Measurements from ENCODE around the gene HCK. TPM values are rescaled to one million over a fixed set of nuclear protein-coding genes. Genes with fewer than 3 reads are reported as not detected.
A peak's percentile ranks its signal among the peaks of the same experiment; 100 is the strongest.

The HCK gene
- total RNA-seq, 1 donor from 2014 or later = not detected

DNA sequence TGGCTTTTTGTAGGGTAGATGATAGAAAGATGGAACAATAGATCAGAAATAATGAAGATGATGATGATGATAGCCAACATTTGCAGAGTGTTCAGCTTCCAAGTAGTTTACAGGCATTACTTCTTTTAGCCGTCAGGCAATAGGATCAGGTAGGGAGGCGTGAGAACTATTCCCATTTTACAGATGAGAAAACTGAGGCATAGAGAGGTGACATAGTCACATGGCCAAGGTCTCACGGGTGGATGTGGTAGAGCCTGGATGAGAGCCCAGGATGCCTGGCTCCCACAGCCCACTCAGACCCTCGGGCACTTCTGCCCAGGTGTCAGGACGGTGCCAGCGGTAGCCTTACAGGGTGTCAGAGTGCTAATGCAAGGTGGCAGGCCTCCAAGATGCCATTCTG, 31.4 kb downstream of the HCK start:
- peaks cover 46% of the 10 kb centered on the region for H3K27me3 Mint-ChIP-seq
- no peak overlapping the region for H3K27ac Mint-ChIP-seq
- no peak overlapping the region for H3K4me3 Mint-ChIP-seq (ENCODE audit: low read depth)
- no peaks in the 10 kb centered on the region for H3K4me1 Mint-ChIP-seq (ENCODE audit: low read depth)
- no peaks in the 10 kb centered on the region for H3K36me3 Mint-ChIP-seq (ENCODE audit: insufficient read depth)
- TF ChIP-seq, protein P1, sequence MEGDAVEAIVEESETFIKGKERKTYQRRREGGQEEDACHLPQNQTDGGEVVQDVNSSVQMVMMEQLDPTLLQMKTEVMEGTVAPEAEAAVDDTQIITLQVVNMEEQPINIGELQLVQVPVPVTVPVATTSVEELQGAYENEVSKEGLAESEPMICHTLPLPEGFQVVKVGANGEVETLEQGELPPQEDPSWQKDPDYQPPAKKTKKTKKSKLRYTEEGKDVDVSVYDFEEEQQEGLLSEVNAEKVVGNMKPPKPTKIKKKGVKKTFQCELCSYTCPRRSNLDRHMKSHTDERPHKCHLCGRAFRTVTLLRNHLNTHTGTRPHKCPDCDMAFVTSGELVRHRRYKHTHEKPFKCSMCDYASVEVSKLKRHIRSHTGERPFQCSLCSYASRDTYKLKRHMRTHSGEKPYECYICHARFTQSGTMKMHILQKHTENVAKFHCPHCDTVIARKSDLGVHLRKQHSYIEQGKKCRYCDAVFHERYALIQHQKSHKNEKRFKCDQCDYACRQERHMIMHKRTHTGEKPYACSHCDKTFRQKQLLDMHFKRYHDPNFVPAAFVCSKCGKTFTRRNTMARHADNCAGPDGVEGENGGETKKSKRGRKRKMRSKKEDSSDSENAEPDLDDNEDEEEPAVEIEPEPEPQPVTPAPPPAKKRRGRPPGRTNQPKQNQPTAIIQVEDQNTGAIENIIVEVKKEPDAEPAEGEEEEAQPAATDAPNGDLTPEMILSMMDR (IDR thresholded peaks at IDR 0.05; ENCODE audit: unreplicated experiment) = no peak
- no peak for DNase-seq (ENCODE audit: low spot score, unreplicated experiment)
- H3K9me3 Mint-ChIP-seq (ENCODE audit: low read depth) = no peaks in the 10 kb centered on the region

DNA sequence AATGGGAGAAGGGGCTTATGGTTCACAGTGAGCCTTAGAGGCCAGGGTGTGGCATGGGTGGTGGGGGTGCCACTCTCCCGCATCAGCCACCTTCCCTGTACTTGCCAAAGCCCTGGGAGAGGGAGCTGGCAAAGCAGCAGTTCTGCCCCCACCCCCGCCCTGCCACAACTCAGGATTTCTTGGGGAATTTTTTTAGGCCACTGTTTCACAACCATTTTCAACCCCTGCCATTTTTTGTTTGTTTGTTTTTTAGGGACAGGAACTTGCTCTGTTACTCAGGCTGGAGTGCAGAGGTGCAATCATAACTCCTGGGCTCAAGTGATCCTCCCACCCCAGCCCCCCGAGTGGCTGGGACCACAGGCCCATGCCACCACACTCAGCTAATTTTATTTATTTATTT, 35.0 kb downstream of the HCK start:
- TF ChIP-seq, protein P1 (IDR thresholded peaks at IDR 0.05; ENCODE audit: unreplicated experiment) = no peak
- H3K36me3 Mint-ChIP-seq (ENCODE audit: insufficient read depth) = no peaks in the 10 kb centered on the region
- peaks cover 25% of the 10 kb centered on the region for H3K27me3 Mint-ChIP-seq
- no peaks in the 10 kb centered on the region for H3K9me3 Mint-ChIP-seq (ENCODE audit: low read depth)
- peaks cover 1% of the 10 kb centered on the region for H3K4me1 Mint-ChIP-seq (ENCODE audit: low read depth)
- H3K4me3 Mint-ChIP-seq (ENCODE audit: low read depth) = no peak overlapping the region
- no peak overlapping the region for H3K27ac Mint-ChIP-seq
- DNase-seq (ENCODE audit: low spot score, unreplicated experiment) = no peak

DNA sequence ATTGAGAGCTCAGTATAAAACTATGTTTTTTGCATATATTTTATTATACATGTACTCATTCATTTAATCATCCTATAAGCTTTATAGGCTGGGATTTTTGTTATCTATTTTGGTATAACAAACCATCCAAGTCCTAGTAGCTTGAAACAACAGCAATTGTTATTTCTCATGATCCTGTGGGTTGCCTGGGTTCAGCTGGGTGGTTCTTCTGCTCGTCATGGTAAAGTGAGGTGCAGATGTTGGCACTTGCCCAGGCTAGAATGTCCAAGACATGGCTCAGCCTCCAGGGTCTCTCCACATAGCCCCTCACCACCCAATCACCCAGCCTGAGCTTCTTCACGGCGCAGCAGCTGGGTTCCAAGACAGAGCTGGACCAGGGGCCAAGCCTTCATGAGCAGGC, 36.7 kb downstream of the HCK start:
- Mint-ChIP-seq H3K36me3 (ENCODE audit: insufficient read depth) (no peaks in the 10 kb centered on the region), H3K4me3 (ENCODE audit: low read depth) (no peak overlapping the region), H3K27ac (no peak overlapping the region), H3K27me3 (peaks cover 29% of the 10 kb centered on the region), H3K9me3 (ENCODE audit: low read depth) (no peaks in the 10 kb centered on the region), H3K4me1 (ENCODE audit: low read depth) (peaks cover 1% of the 10 kb centered on the region)
- TF ChIP-seq, protein P1 (IDR thresholded peaks at IDR 0.05; ENCODE audit: unreplicated experiment) = no peak
- no peak for DNase-seq (ENCODE audit: low spot score, unreplicated experiment)

DNA sequence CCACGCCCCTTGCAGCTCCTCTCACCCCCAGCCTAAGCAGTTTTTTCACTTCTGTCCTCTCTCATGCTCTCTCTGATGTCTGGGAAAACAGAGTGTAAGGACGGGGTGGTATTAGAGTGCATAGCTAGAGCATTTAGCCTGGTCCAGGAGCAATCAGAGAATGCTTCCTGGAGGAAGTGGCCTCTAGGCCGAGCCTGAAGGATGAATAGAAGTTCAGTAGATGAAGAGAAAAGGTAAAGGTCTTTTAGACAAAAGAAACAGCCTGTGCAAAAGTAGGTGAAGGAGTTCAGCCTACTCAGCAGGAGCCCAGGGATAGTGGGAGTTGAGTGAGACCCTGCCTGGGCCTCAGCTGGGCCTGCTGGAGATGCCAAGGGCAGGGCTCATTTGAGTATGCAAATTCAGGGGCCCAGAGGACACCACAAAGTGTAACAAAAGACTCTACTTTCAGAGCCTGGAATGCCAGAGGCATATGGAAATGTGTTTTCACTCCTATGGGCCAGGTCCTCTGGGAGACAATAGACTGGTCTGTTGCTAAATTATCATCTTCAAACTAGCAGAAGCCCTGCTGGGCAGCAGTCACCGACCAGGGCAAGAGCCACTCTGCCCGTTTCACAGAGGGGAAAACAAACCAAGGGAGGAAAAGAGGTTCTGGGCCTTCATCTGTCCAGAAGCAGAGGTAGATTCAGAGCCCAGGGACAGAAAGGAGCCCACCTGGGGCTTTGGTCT, 37.8 kb downstream of the HCK start:
- no peak for DNase-seq (ENCODE audit: low spot score, unreplicated experiment)
- Mint-ChIP-seq H3K4me3 (ENCODE audit: low read depth) (no peak overlapping the region), H3K36me3 (ENCODE audit: insufficient read depth) (no peaks in the 10 kb centered on the region), H3K9me3 (ENCODE audit: low read depth) (no peaks in the 10 kb centered on the region), H3K27me3 (peaks cover 31% of the 10 kb centered on the region), H3K4me1 (ENCODE audit: low read depth) (peaks cover 1% of the 10 kb centered on the region), H3K27ac (no peak overlapping the region)
- TF ChIP-seq, protein P1 (IDR thresholded peaks at IDR 0.05; ENCODE audit: unreplicated experiment) = no peak

DNA sequence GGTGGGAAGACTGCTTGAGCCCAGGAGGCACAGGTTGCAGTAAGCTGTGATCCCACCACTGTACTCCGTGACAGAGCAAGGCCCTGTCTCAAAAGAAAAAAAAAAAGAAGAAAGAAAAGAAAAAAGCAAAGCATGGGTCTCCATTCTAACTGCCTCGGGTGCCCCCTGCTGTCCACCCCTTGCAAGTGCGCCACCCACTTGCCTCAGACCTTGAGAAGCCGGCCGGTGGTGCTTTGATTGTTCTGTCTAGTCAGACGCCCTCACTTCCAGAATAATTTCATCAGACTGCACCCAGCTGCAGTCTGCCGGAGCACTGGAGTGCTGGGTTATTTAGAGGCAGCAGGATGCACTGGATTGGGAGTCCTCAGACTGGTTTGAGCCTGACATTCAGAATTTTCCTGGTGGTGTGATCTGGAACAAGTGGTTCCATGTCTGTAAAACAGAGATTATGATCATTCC, 39.9 kb downstream of the HCK start:
- peak; percentile 88 for DNase-seq (ENCODE audit: low spot score, unreplicated experiment)
- TF ChIP-seq, protein P1 (IDR thresholded peaks at IDR 0.05; ENCODE audit: unreplicated experiment) = peak; percentile 100
- H3K27ac Mint-ChIP-seq = no peak overlapping the region
- peaks cover 32% of the 10 kb centered on the region for H3K27me3 Mint-ChIP-seq
- H3K4me1 Mint-ChIP-seq (ENCODE audit: low read depth) = peaks cover 1% of the 10 kb centered on the region
- no peaks in the 10 kb centered on the region for H3K36me3 Mint-ChIP-seq (ENCODE audit: insufficient read depth)
- H3K9me3 Mint-ChIP-seq (ENCODE audit: low read depth) = no peaks in the 10 kb centered on the region
- H3K4me3 Mint-ChIP-seq (ENCODE audit: low read depth) = no peak overlapping the region
